HEK293T (cell line): Measurements from ENCODE around the gene COG8.

ENCODE experiments used
- ARNT ChIP-seq: fragments of 450-650 bp; IDR thresholded peaks from 2 replicates; pipeline ENCODE4 v1.6.1; 2017; ENCODE audit warnings: mild to moderate bottlenecking
- FOXK2 ChIP-seq: fragments of 450-650 bp; IDR thresholded peaks from 2 replicates; pipeline ENCODE4 v1.6.1; 2016; ENCODE audit warnings: mild to moderate bottlenecking
- FOXM1 ChIP-seq: fragments of 450-650 bp; IDR thresholded peaks from 2 replicates; pipeline ENCODE4 v1.6.1; 2017; ENCODE audit warnings: mild to moderate bottlenecking, borderline replicate concordance
- NFRKB ChIP-seq: fragments of 450-650 bp; IDR thresholded peaks from 2 replicates; pipeline ENCODE4 v1.6.1; 2016; ENCODE audit warnings: mild to moderate bottlenecking, moderate library complexity
- SP1 ChIP-seq: fragments of 450-650 bp; IDR thresholded peaks from 2 replicates; pipeline ENCODE4 v1.6.1; 2017

GRCh38 chr16:69344171-69344570 is 4.8 kb upstream of the COG8 start:
- TF ChIP-seq FOXM1 (no peak), NFRKB (no peak), SP1 (no peak), ARNT (no peak), FOXK2 (no peak)
